PC-3 (cell line): Measurements from ENCODE around the gene SPAAR. TPM values are rescaled to one million over a fixed set of nuclear protein-coding genes. Genes with fewer than 3 reads are reported as not detected.
A peak's percentile ranks its signal among the peaks of the same experiment; 100 is the strongest.
"Not testable (repeated sequence)": the region's sequence is repeated elsewhere in the genome, so short reads cannot be mapped to it uniquely, and the experiment has no call there.

Experiments used
- ATAC-seq: fragments of 200-7000 bp; cut with Tn5 transposase; 2 replicates; pipeline ENCODE4 v1.9.1; 2020; ENCODE audit warnings: mild to moderate bottlenecking, moderate library complexity
- BruUV-seq: library from RNA; stranded (reverse); fragments of 400-500 nt; replicated peaks from 2 replicates; lab custom pipeline; 2021; lab: Mats Ljungman, UMichigan
- CTCF ChIA-PET: fragments of 300-600 bp; sonication (Branson Sonifier 250); formaldehyde crosslinking; loops from one replicate; lab custom pipeline; 2022; ENCODE audit warnings: antibody characterized with exemption; lab: Charles Lee
- POLR2A ChIA-PET: fragments of 300-600 bp; sonication (Branson Sonifier 250); formaldehyde crosslinking; loops from one replicate; lab custom pipeline; 2022; ENCODE audit warnings: antibody characterized with exemption; ENCODE audit not compliant: unreplicated experiment; lab: Charles Lee
- DNase-seq: peaks from one replicate; pipeline ENCODE4 v3.0.0-alpha.2; 2015
- H2AFZ ChIP-seq: fragments of 300-600 bp; sonication (generic); 2 replicates; pipeline ENCODE4 v1.6.0; 2016; ENCODE audit warnings: antibody characterized with exemption, low read length
- H3F3A ChIP-seq: fragments of 300-600 bp; sonication (generic); one replicate; pipeline ENCODE4 v1.6.0; 2017; ENCODE audit warnings: antibody characterized with exemption, low read length, control low read depth, mild to moderate bottlenecking; ENCODE audit not compliant: unreplicated experiment
- H3K27ac ChIP-seq: fragments of 300-600 bp; sonication (generic); 2 replicates; pipeline ENCODE4 v1.5.1; 2016; ENCODE audit warnings: mild to moderate bottlenecking, low read length
- H3K27me3 ChIP-seq: fragments of 300-600 bp; sonication (generic); 2 replicates; pipeline ENCODE4 v1.6.1; 2016; ENCODE audit warnings: low read length, mixed read lengths
- H3K36me3 ChIP-seq: fragments of 300-600 bp; sonication (generic); 2 replicates; pipeline ENCODE4 v1.6.1; 2016; ENCODE audit warnings: low read depth, mixed run types, low read length, mixed read lengths
- H3K4me1 ChIP-seq: fragments of 300-600 bp; sonication (generic); 2 replicates; pipeline ENCODE4 v1.5.1; 2016; ENCODE audit warnings: low read length; ENCODE audit not compliant: insufficient read depth
- H3K4me2 ChIP-seq: fragments of 300-600 bp; sonication (generic); 2 replicates; pipeline ENCODE4 v1.6.0; 2016; ENCODE audit warnings: low read length
- H3K4me3 ChIP-seq: fragments of 300-600 bp; sonication (generic); 2 replicates; pipeline ENCODE4 v1.5.1; 2016; ENCODE audit warnings: mild to moderate bottlenecking, low read length, mixed read lengths
- H3K79me2 ChIP-seq: fragments of 300-600 bp; sonication (generic); 2 replicates; pipeline ENCODE4 v1.6.1; 2017; ENCODE audit warnings: low read length, mixed read lengths
- H3K9ac ChIP-seq: fragments of 300-600 bp; sonication (generic); 2 replicates; pipeline ENCODE4 v1.6.0; 2016; ENCODE audit warnings: mild to moderate bottlenecking, low read length
- H3K9me2 ChIP-seq: fragments of 300-600 bp; sonication (generic); replicated peaks from 2 replicates; pipeline ENCODE4 v1.6.1; 2016; ENCODE audit warnings: mixed run types, low read length, mixed read lengths
- H3K9me3 ChIP-seq: fragments of 300-600 bp; sonication (generic); 2 replicates; pipeline ENCODE4 v1.6.1; 2016; ENCODE audit warnings: low read length, mixed read lengths
- H4K20me1 ChIP-seq: fragments of 300-600 bp; sonication (generic); 2 replicates; pipeline ENCODE4 v1.6.1; 2016; ENCODE audit warnings: low read length, mixed read lengths
- EZH2 ChIP-seq: fragments of 300-600 bp; sonication (generic); IDR thresholded peaks from one replicate; pipeline ENCODE4 v1.6.1; 2017; ENCODE audit warnings: antibody characterized with exemption, mild to moderate bottlenecking, low read length; ENCODE audit not compliant: unreplicated experiment
- EZH2phosphoT487 ChIP-seq: fragments of 300-600 bp; sonication (generic); IDR thresholded peaks from 2 replicates; pipeline ENCODE4 v1.6.1; 2018; ENCODE audit warnings: mild to moderate bottlenecking, antibody characterized with exemption, low read length, borderline replicate concordance
- intact Hi-C: fragments of 100-400 bp; cut with micrococcal nuclease; formaldehyde crosslinking; loops from 2 replicates; pipeline ENCODE4 v1.9.0; 2023
- total RNA-seq: library from RNA; depleted of rRNA; stranded (reverse); fragments of >200 nt; gene quantifications from 2 replicates; pipeline ENCODE4 v1.2.3, GENCODE V29; 2014
- TF ChIP-seq, protein P1 (sequence below): fragments of 300-600 bp; sonication (generic); conservative IDR thresholded peaks from 2 replicates; pipeline ENCODE4 v1.5.1; 2017; ENCODE audit warnings: antibody characterized with exemption, low read depth, mild to moderate bottlenecking, low read length

SPAAR gene
- total RNA-seq, 1 experiment from 2014 or later: not detected

DNA sequence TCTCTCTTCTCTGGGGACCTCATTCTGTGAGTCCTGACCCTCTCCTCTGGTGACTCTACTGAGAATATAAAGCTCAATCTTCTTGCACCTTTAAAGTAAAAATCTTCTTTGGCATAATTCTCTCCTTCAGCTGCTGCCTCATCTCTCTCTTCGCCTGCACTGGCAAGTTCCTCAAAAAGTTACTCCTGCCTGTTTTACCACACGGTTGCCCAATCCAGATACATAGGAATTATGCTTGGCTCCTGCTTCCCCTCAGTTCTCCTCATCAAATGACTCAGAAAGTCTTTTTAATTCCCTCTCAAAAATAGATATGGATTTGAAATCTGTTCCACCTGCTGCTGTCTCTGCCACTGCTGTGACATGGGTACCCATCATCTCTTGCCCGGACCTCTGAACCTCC lies 17.6 kb upstream of the SPAAR start:
- DNase-seq (no peak), ATAC-seq (no peak)
- H3K9ac ChIP-seq: no peak overlapping the region
- no peaks in the 10 kb centered on the region for H3K4me1 ChIP-seq
- H3K4me2 ChIP-seq: no peak overlapping the region
- TF ChIP-seq, protein P1, sequence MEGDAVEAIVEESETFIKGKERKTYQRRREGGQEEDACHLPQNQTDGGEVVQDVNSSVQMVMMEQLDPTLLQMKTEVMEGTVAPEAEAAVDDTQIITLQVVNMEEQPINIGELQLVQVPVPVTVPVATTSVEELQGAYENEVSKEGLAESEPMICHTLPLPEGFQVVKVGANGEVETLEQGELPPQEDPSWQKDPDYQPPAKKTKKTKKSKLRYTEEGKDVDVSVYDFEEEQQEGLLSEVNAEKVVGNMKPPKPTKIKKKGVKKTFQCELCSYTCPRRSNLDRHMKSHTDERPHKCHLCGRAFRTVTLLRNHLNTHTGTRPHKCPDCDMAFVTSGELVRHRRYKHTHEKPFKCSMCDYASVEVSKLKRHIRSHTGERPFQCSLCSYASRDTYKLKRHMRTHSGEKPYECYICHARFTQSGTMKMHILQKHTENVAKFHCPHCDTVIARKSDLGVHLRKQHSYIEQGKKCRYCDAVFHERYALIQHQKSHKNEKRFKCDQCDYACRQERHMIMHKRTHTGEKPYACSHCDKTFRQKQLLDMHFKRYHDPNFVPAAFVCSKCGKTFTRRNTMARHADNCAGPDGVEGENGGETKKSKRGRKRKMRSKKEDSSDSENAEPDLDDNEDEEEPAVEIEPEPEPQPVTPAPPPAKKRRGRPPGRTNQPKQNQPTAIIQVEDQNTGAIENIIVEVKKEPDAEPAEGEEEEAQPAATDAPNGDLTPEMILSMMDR: no peak
- TF ChIP-seq EZH2phosphoT487 (no peak), EZH2 (no peak)
- no peaks in the 10 kb centered on the region for H3K27me3 ChIP-seq
- H2AFZ ChIP-seq: no peak overlapping the region
- no peaks in the 10 kb centered on the region for H3K79me2 ChIP-seq
- CTCF ChIA-PET: no interaction called here
- H3K27ac ChIP-seq: no peak overlapping the region
- no peaks in the 10 kb centered on the region for H4K20me1 ChIP-seq
- intact Hi-C loops: no loop called here
- H3K36me3 ChIP-seq: no peaks in the 10 kb centered on the region
- POLR2A ChIA-PET: no interaction called here
- H3F3A ChIP-seq: no peaks in the 10 kb centered on the region
- no peaks in the 10 kb centered on the region for H3K9me3 ChIP-seq
- no peaks in the 10 kb centered on the region for H3K9me2 ChIP-seq
- H3K4me3 ChIP-seq: no peak overlapping the region
- BruUV-seq: no TSS peak

DNA sequence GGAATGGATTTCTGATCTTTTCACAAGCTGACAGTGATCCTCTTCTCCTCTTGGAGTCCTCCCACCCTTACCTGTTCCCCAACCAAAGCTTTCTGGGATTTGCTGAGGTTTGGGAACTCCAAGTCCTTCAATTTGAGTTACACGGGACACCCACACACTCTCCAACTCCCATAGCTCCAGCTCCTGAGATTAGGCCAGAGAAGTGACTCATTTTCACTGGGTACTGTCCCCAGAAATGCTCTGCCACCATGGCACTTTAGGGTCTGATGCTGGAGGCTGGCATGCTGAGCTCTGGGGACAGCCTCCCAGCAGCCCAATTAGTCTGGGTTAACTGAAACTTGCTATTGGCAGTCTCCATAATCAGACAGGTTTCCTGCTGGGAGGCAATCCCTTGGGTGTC lies 17.2 kb upstream of the SPAAR start:
- Histone ChIP-seq H4K20me1 (no peaks in the 10 kb centered on the region), H3K4me2 (no peak overlapping the region), H3K9ac (no peak overlapping the region), H2AFZ (no peak overlapping the region), H3K79me2 (no peaks in the 10 kb centered on the region), H3K4me1 (no peaks in the 10 kb centered on the region), H3K4me3 (no peak overlapping the region), H3F3A (no peaks in the 10 kb centered on the region), H3K27ac (no peak overlapping the region), H3K36me3 (no peaks in the 10 kb centered on the region), H3K27me3 (no peaks in the 10 kb centered on the region), H3K9me2 (no peaks in the 10 kb centered on the region), H3K9me3 (no peaks in the 10 kb centered on the region)
- DNase-seq (no peak), ATAC-seq (no peak)
- no TSS peak for BruUV-seq
- ChIA-PET POLR2A (no interaction called here), CTCF (no interaction called here)
- TF ChIP-seq, protein P1: no peak
- TF ChIP-seq EZH2 (no peak), EZH2phosphoT487 (no peak)
- intact Hi-C loops: no loop called here

DNA sequence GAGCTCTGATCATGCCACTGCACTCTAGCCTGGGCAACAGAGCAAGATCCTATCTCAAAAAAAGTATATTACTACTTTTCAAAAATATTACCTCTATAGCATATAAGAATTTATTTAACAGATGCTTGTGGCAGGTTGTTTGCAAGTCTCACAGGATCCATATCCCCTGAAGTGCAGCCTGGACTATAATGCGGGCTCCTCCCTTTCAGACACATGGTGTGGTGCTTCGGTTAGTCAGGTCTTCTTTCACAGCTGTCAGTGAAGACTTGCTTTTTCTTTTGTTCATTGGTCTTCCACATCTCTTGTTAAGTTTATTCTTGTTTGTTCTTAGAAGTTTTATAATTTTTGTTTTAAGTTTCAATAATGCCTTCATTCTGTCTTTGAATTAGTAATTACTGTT lies 12.7 kb upstream of the SPAAR start:
- POLR2A ChIA-PET: interaction anchor here (0.6 kb wide), 1 partner anchor 38 kb away, joined by 6 read pairs; no protein-coding TSS in a partner anchor
- Histone ChIP-seq H3K4me3 (no peak overlapping the region), H3F3A (no peaks in the 10 kb centered on the region), H3K4me1 (no peaks in the 10 kb centered on the region), H4K20me1 (no peaks in the 10 kb centered on the region), H3K79me2 (no peaks in the 10 kb centered on the region), H3K9me2 (no peaks in the 10 kb centered on the region), H2AFZ (no peak overlapping the region), H3K4me2 (no peak overlapping the region), H3K27me3 (no peaks in the 10 kb centered on the region), H3K9ac (no peak overlapping the region), H3K27ac (no peak overlapping the region), H3K9me3 (no peaks in the 10 kb centered on the region), H3K36me3 (no peaks in the 10 kb centered on the region)
- DNase-seq (no peak), ATAC-seq (no peak)
- BruUV-seq: no TSS peak
- intact Hi-C loops: no loop called here
- no peak for TF ChIP-seq EZH2
- TF ChIP-seq, protein P1: no peak
- TF ChIP-seq EZH2phosphoT487: no peak
- CTCF ChIA-PET: no interaction called here

DNA sequence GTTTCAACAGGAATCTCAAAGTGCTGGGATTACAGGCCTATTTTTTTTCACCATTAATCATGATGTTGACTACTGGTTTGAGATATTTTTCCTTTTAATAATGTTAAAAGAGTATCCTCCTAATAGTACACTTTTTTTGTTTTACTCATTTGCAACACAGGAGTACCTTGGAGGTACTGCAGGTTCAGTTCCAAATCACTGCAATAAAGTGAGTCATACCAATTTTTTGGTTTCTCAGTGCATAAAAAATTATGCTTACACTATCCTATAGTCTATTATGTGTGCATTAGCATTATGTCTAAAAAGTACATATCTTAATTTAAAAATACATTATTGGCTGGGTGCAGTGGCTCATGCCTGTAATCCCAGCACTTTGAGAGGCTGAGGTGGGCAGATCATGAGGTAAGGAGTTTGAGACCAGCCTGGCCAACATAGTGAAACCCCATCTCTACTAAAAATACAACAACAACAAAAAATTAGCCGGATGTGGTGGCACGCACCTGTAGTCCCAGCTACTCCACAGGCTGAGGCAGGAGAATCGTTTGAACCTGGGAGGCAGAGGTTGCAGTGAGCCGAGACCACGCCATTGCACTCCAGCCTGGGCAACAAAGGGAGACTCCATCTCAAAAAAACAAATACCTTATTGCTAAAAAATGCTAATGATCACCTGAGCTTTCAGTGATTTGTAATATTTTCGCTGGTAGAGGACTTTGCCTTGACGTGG lies 11.8 kb upstream of the SPAAR start:
- H3F3A ChIP-seq, H3K27ac ChIP-seq, H3K9me3 ChIP-seq, H3K9ac ChIP-seq, H4K20me1 ChIP-seq, H3K4me3 ChIP-seq, H3K4me1 ChIP-seq, intact Hi-C loops, BruUV-seq, H3K4me2 ChIP-seq, CTCF ChIA-PET, H3K36me3 ChIP-seq, H3K79me2 ChIP-seq, H3K9me2 ChIP-seq, H3K27me3 ChIP-seq, H2AFZ ChIP-seq: not testable (repeated sequence)
- POLR2A ChIA-PET: interaction anchor here (0.6 kb wide), 1 partner anchor 39 kb away, joined by 6 read pairs; no protein-coding TSS in a partner anchor
- ATAC-seq: peak; percentile 50
- DNase-seq: peak; percentile 8
